ENCODE data around the gene PAX3.

GRCh38 chr2:222293660-222294630 lies 4.9 kb downstream of the PAX3 start:
- TF ChIP-seq POLR2A (IDR thresholded peaks at IDR 0.05) (no peak), POLR2AphosphoS5 (IDR thresholded peaks at IDR 0.05) (no peak)

All from breast epithelium (tissue), 3 donors.